GM23338 (cell line): ENCODE measurements around the gene CDKN1C. TPM values are rescaled to one million over a fixed set of nuclear protein-coding genes. Genes with fewer than 3 reads are reported as not detected.

Experiments used
- ATAC-seq: fragments of 200-7000 bp; cut with Tn5 transposase; 3 replicates; pipeline ENCODE4 v1.9.1; 2020
- DNase-seq: peaks from one replicate; pipeline ENCODE4 v3.0.0-alpha.2; 2015; ENCODE audit warnings: low spot score
- H2AFZ ChIP-seq: fragments of 200-600 bp; sonication (generic); 2 replicates; pipeline ENCODE4 v1.8.0; 2016; ENCODE audit warnings: antibody characterized with exemption, mild to moderate bottlenecking, moderate library complexity
- H3F3A ChIP-seq: fragments of 200-600 bp; sonication (generic); replicated peaks from 2 replicates; pipeline ENCODE4 v1.8.0; 2017; ENCODE audit warnings: antibody characterized with exemption, mixed run types, low read depth
- H3K27ac ChIP-seq: fragments of 200-600 bp; sonication (generic); 2 replicates; pipeline ENCODE4 v1.6.1; 2016; ENCODE audit warnings: low read depth
- H3K27me3 ChIP-seq: fragments of 200-600 bp; sonication (generic); 2 replicates; pipeline ENCODE4 v1.8.0; 2016; ENCODE audit warnings: mild to moderate bottlenecking, mixed run types, moderate library complexity; ENCODE audit not compliant: insufficient read depth
- H3K36me3 ChIP-seq: fragments of 200-600 bp; sonication (generic); 2 replicates; pipeline ENCODE4 v1.8.0; 2016; ENCODE audit warnings: mild to moderate bottlenecking; ENCODE audit not compliant: insufficient read depth
- H3K4me1 ChIP-seq: fragments of 200-600 bp; sonication (generic); 2 replicates; pipeline ENCODE4 v1.8.0; 2016; ENCODE audit warnings: mild to moderate bottlenecking, moderate library complexity; ENCODE audit not compliant: insufficient read depth
- H3K4me2 ChIP-seq: fragments of 200-600 bp; sonication (generic); 2 replicates; pipeline ENCODE4 v1.7.1; 2017; ENCODE audit warnings: mixed run types
- H3K4me3 ChIP-seq: fragments of 200-600 bp; sonication (generic); 2 replicates; pipeline ENCODE4 v1.6.1; 2016; ENCODE audit warnings: mixed run types
- H3K79me2 ChIP-seq: fragments of 200-600 bp; sonication (generic); replicated peaks from 2 replicates; pipeline ENCODE4 v1.8.0; 2017; ENCODE audit warnings: mild to moderate bottlenecking; ENCODE audit not compliant: insufficient read depth
- H3K9me2 ChIP-seq: fragments of 200-600 bp; sonication (generic); 2 replicates; pipeline ENCODE4 v1.8.0; 2017; ENCODE audit not compliant: insufficient read depth
- H4K20me1 ChIP-seq: fragments of 200-600 bp; sonication (generic); replicated peaks from 2 replicates; pipeline ENCODE4 v1.8.0; 2017; ENCODE audit warnings: mild to moderate bottlenecking; ENCODE audit not compliant: insufficient read depth
- H3K27ac Mint-ChIP-seq: 2 replicates; pipeline ENCODE4 v1.8.0; 2020; ENCODE audit warnings: inconsistent platforms, mild to moderate bottlenecking, moderate library complexity, mixed read lengths
- H3K27me3 Mint-ChIP-seq: 3 replicates; pipeline ENCODE4 v1.8.0; 2022; ENCODE audit warnings: low read depth, mild to moderate bottlenecking, moderate library complexity, mixed read lengths, inconsistent platforms; ENCODE audit not compliant: insufficient read depth, poor library complexity
- H3K36me3 Mint-ChIP-seq: 3 replicates; pipeline ENCODE4 v1.8.0; 2021; ENCODE audit warnings: low read depth, mild to moderate bottlenecking, inconsistent platforms, moderate library complexity, mixed read lengths
- H3K4me1 Mint-ChIP-seq: 3 replicates; pipeline ENCODE4 v1.8.0; 2020; ENCODE audit warnings: mild to moderate bottlenecking, inconsistent platforms, mixed read lengths
- H3K4me3 Mint-ChIP-seq: 3 replicates; pipeline ENCODE4 v1.8.0; 2021; ENCODE audit warnings: moderate library complexity, mild to moderate bottlenecking, inconsistent platforms, mixed read lengths
- H3K9me3 Mint-ChIP-seq: 3 replicates; pipeline ENCODE4 v1.8.0; 2020; ENCODE audit warnings: moderate library complexity, mild to moderate bottlenecking, inconsistent platforms, mixed read lengths
- EZH2phosphoT487 ChIP-seq: fragments of 200-600 bp; sonication (generic); IDR thresholded peaks from one replicate; pipeline ENCODE4 v1.8.1; 2018; ENCODE audit warnings: antibody characterized with exemption; ENCODE audit not compliant: unreplicated experiment
- NANOG ChIP-seq: IDR thresholded peaks from 2 replicates; pipeline ENCODE4 v1.6.1; 2016; ENCODE audit warnings: antibody characterized with exemption, borderline replicate concordance
- POLR2AphosphoS5 ChIP-seq: IDR thresholded peaks from 2 replicates; pipeline ENCODE4 v1.6.1; 2016; ENCODE audit warnings: antibody characterized with exemption, low read depth
- STAT1 ChIP-seq: IDR thresholded peaks from one replicate; pipeline ENCODE4 v1.6.1; 2016; ENCODE audit warnings: antibody characterized with exemption; ENCODE audit not compliant: unreplicated experiment
- ZNF331 ChIP-seq: fragments of 250-450 bp; sonication (Bioruptor Pico); IDR thresholded peaks from 2 replicates; pipeline ENCODE4 v1.5.0; 2020; ENCODE audit warnings: low read depth, mild to moderate bottlenecking, moderate library complexity
- polyA plus RNA-seq: library from polyadenylated mRNA; unstranded; fragments of >200 nt; fragmentation: Nextera tagmentation; extraction: Ambion mirVana; gene quantifications from 2 replicates; pipeline ENCODE4 v1.2.1, GENCODE V29; 2016
- total RNA-seq: library from RNA; depleted of rRNA; stranded (reverse); fragments of >200 nt; shearing (Covaris generic); gene quantifications from 2 replicates; pipeline ENCODE4 v1.2.3, GENCODE V29; 2014
- TF ChIP-seq, protein P1 (sequence below): IDR thresholded peaks from one replicate; pipeline ENCODE4 v1.6.1; 2018; ENCODE audit warnings: antibody characterized with exemption; ENCODE audit not compliant: unreplicated experiment
- TF ChIP-seq, protein P2 (sequence below): IDR thresholded peaks from 2 replicates; pipeline ENCODE4 v1.6.1; 2016; ENCODE audit warnings: antibody characterized with exemption
- TF ChIP-seq, protein P3 (sequence below), 2 experiments: fragments of 200-600 bp in 1 of 2; sonication (generic) in 1 of 2; conservative IDR thresholded peaks; 2 replicates each; pipeline versions ENCODE4 v1.5.1 to v1.6.1; 2016 to 2017; ENCODE audit warnings: antibody characterized with exemption in 2 of 2, low read depth in 2 of 2, mild to moderate bottlenecking in 2 of 2, moderate library complexity in 1 of 2

Gene CDKN1C
- total and polyA plus RNA-seq, 2 experiments from 2014 or later: 19.3 to 23.5 TPM

DNA sequence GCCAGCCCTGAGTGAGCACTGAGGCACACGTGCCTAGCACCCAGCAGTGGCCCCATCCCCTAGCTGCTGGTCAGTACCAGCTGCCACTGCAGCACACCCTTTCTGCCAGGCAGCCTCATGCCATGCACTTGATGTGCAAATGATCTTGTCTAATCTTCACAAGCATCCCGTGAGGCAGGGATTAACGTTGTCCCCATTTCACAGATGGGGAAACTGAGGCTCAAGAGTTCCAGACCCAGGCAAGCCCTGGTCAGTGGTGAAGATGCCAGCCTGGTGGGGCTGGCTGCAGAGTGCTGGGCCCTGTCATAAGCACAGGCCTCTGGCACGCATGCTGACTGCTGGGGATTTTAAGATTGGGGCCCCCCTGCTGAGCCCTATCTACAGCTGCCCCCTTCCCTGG lies 8.4 kb upstream of the CDKN1C start:
- Mint-ChIP-seq H3K36me3 (peaks cover 12% of the 10 kb centered on the region), H3K9me3 (peaks cover 32% of the 10 kb centered on the region), H3K4me1 (peaks cover 3% of the 10 kb centered on the region), H3K4me3 (no peak overlapping the region), H3K27me3 (peaks cover 51% of the 10 kb centered on the region), H3K27ac (no peak overlapping the region)
- Histone ChIP-seq H3K4me1 (peaks cover 15% of the 10 kb centered on the region), H3K36me3 (no peaks in the 10 kb centered on the region), H3K79me2 (no peaks in the 10 kb centered on the region), H3F3A (peaks cover 14% of the 10 kb centered on the region; the same call in 1 of the 2 replicates), H4K20me1 (no peaks in the 10 kb centered on the region), H3K4me2 (no peak overlapping the region), H3K27me3 (peaks cover 3% of the 10 kb centered on the region), H3K9me2 (no peaks in the 10 kb centered on the region), H3K27ac (no peak overlapping the region), H3K4me3 (no peak overlapping the region), H2AFZ (no peak overlapping the region)
- no peak for TF ChIP-seq EZH2phosphoT487
- no peak for TF ChIP-seq STAT1
- no peak for TF ChIP-seq POLR2AphosphoS5
- TF ChIP-seq, protein P1, sequence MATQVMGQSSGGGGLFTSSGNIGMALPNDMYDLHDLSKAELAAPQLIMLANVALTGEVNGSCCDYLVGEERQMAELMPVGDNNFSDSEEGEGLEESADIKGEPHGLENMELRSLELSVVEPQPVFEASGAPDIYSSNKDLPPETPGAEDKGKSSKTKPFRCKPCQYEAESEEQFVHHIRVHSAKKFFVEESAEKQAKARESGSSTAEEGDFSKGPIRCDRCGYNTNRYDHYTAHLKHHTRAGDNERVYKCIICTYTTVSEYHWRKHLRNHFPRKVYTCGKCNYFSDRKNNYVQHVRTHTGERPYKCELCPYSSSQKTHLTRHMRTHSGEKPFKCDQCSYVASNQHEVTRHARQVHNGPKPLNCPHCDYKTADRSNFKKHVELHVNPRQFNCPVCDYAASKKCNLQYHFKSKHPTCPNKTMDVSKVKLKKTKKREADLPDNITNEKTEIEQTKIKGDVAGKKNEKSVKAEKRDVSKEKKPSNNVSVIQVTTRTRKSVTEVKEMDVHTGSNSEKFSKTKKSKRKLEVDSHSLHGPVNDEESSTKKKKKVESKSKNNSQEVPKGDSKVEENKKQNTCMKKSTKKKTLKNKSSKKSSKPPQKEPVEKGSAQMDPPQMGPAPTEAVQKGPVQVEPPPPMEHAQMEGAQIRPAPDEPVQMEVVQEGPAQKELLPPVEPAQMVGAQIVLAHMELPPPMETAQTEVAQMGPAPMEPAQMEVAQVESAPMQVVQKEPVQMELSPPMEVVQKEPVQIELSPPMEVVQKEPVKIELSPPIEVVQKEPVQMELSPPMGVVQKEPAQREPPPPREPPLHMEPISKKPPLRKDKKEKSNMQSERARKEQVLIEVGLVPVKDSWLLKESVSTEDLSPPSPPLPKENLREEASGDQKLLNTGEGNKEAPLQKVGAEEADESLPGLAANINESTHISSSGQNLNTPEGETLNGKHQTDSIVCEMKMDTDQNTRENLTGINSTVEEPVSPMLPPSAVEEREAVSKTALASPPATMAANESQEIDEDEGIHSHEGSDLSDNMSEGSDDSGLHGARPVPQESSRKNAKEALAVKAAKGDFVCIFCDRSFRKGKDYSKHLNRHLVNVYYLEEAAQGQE: no peak
- no peak for TF ChIP-seq NANOG
- TF ChIP-seq, protein P2, sequence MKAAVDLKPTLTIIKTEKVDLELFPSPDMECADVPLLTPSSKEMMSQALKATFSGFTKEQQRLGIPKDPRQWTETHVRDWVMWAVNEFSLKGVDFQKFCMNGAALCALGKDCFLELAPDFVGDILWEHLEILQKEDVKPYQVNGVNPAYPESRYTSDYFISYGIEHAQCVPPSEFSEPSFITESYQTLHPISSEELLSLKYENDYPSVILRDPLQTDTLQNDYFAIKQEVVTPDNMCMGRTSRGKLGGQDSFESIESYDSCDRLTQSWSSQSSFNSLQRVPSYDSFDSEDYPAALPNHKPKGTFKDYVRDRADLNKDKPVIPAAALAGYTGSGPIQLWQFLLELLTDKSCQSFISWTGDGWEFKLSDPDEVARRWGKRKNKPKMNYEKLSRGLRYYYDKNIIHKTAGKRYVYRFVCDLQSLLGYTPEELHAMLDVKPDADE: no peak
- no peak for DNase-seq
- ATAC-seq: no peak

DNA sequence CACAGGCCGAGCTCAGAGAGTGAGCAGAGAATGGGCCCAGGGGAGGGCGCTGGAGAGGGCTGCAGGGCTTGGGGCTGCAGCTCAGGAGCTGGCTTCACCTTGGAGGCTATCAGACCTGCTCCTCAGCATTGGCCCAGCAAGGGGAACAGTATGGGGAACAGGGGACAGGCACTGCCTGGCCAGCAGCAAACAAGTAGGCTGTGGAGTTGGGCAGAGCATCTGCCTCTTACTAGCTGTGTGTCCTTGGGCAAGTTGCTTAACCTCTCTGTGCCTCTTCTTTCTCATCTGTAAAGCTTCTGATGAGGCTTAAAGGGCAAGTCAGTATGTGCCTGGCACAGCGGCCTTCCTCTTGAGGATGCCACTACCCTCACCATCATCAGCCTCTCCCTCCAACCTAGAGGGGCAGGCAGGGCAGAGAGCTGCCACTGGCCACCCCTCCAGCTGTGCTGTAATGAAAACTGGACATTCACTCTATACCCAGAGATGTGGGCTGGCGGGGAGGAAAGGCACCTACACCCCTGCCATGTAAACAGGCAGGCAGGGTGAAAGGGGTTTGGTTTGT lies 7.5 kb upstream of the CDKN1C start:
- Mint-ChIP-seq H3K27ac (no peak overlapping the region), H3K36me3 (peaks cover 12% of the 10 kb centered on the region), H3K27me3 (peaks cover 47% of the 10 kb centered on the region), H3K9me3 (peaks cover 32% of the 10 kb centered on the region), H3K4me3 (peak overlapping the region; percentile 71), H3K4me1 (peaks cover 3% of the 10 kb centered on the region)
- Histone ChIP-seq H2AFZ (peak overlapping the region; percentile 97), H3K79me2 (no peaks in the 10 kb centered on the region), H4K20me1 (no peaks in the 10 kb centered on the region), H3F3A (peaks cover 14% of the 10 kb centered on the region; the same call in 1 of the 2 replicates), H3K4me1 (peaks cover 15% of the 10 kb centered on the region), H3K27me3 (peaks cover 5% of the 10 kb centered on the region), H3K27ac (no peak overlapping the region), H3K36me3 (no peaks in the 10 kb centered on the region), H3K4me2 (peak overlapping the region; percentile 90), H3K4me3 (peak overlapping the region; percentile 60), H3K9me2 (no peaks in the 10 kb centered on the region)
- DNase-seq (no peak), ATAC-seq (peak; percentile 53)
- TF ChIP-seq, protein P3, sequence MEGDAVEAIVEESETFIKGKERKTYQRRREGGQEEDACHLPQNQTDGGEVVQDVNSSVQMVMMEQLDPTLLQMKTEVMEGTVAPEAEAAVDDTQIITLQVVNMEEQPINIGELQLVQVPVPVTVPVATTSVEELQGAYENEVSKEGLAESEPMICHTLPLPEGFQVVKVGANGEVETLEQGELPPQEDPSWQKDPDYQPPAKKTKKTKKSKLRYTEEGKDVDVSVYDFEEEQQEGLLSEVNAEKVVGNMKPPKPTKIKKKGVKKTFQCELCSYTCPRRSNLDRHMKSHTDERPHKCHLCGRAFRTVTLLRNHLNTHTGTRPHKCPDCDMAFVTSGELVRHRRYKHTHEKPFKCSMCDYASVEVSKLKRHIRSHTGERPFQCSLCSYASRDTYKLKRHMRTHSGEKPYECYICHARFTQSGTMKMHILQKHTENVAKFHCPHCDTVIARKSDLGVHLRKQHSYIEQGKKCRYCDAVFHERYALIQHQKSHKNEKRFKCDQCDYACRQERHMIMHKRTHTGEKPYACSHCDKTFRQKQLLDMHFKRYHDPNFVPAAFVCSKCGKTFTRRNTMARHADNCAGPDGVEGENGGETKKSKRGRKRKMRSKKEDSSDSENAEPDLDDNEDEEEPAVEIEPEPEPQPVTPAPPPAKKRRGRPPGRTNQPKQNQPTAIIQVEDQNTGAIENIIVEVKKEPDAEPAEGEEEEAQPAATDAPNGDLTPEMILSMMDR (conservative IDR thresholded peaks at IDR 0.05; ENCODE audit: low read depth in 2 of 2): peak; percentile 38 to 55; a peak in 3 of 4 replicates
- no peak for TF ChIP-seq ZNF331 (CRISPR knock-in tag)
